ENCODE results near the gene AIP.

Gene AIP

GRCh38 chr11:67490727-67491065 is 7.9 kb downstream of the AIP start:
- DNase-seq (ENCODE audit: low read depth) = no peak
- H3K4me3 ChIP-seq (ENCODE audit: low read depth, low read length) = no peak overlapping the region
- TF ChIP-seq, protein P1, sequence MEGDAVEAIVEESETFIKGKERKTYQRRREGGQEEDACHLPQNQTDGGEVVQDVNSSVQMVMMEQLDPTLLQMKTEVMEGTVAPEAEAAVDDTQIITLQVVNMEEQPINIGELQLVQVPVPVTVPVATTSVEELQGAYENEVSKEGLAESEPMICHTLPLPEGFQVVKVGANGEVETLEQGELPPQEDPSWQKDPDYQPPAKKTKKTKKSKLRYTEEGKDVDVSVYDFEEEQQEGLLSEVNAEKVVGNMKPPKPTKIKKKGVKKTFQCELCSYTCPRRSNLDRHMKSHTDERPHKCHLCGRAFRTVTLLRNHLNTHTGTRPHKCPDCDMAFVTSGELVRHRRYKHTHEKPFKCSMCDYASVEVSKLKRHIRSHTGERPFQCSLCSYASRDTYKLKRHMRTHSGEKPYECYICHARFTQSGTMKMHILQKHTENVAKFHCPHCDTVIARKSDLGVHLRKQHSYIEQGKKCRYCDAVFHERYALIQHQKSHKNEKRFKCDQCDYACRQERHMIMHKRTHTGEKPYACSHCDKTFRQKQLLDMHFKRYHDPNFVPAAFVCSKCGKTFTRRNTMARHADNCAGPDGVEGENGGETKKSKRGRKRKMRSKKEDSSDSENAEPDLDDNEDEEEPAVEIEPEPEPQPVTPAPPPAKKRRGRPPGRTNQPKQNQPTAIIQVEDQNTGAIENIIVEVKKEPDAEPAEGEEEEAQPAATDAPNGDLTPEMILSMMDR (IDR thresholded peaks at IDR 0.05; ENCODE audit: low read depth, low read length, missing control alignments) = no peak
- in situ Hi-C loops (cut with HindIII; ENCODE audit: low sequenced_read_pairs) = no loop called here

- no peak for DNase-seq (ENCODE audit: low read depth)
- TF ChIP-seq, protein P1 (IDR thresholded peaks at IDR 0.05; ENCODE audit: low read depth, low read length, missing control alignments) = no peak
- no peak overlapping the region for H3K4me3 ChIP-seq (ENCODE audit: low read depth, low read length)
- in situ Hi-C loops (cut with HindIII; ENCODE audit: low sequenced_read_pairs) = no loop called here
Measured at GRCh38 chr11:67491276-67492068, 8.6 kb downstream of the AIP start.

DNA sequence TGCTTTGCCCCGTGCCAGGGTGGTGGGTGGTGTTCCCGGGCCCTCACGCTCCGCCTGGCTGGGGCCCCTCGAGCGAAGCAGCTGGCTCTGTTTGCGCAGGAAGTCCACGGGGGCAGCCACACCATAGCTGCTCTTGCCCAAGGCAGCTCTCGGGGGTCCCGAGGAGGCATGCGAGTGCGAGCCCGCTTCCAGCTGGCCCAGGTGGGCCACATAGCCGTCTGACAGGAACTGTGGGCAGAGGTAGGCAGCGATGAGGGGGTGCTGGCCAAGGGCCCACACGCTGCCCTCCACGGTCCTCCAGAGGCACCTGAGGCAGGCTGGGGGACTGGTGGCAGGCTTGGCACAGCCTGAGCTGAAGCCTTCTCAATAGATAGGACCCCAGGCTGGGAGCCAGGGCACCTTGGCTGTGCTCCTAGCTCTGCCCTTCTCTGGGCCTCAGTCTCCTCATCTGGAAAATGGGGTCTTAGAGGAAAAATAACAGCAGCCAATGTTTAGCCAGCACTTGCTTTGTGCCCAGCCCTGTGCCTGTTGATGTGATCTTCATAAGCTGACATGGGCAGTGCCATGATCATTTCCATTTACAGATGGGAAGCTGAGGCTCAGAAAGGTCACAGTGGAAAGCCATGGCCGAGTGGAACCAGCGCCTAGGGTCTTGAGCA is 9.4 kb downstream of the AIP start:
- TF ChIP-seq, protein P1 (IDR thresholded peaks at IDR 0.05; ENCODE audit: low read depth, low read length, missing control alignments) = no peak
- H3K4me3 ChIP-seq (ENCODE audit: low read depth, low read length) = no peak overlapping the region
- DNase-seq (ENCODE audit: low read depth) = no peak
- in situ Hi-C loops (cut with HindIII; ENCODE audit: low sequenced_read_pairs) = no loop called here

DNA sequence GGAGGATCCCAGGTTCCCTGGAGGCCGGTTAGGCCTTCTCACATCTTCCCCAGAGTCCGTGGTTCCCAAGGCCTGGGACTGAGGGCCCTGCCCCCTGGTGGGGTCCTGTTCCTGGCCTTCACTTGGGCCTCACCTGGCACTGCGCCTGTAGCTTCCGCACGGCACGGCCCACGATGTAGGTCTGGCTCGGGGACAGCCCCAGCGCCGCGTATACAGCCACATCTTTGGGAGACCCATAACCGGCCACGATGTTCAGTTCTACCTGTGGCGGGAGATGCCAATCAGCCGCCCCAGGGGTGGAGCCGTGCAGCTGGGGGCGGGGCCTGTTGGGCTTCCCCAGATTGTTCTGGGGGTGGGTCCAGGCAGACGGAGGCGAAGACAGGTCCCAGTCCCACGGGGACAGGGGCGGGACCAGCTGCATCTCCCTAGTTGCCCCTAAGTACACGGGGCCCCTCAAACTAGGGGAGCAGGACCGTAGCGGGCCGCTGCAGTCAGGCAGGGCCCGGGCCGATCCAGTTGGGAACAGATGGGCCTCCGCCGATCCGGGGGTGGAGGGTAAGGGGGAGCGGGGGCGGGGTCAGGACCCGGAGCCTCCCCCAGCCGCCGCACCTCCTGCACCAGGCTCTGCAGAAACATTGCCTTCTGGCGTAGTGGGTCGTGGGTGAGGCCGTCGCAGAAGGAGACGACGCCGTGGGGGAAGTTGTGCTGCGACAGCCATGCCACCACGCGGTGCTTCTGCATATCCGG is 10.1 kb downstream of the AIP start:
- TF ChIP-seq, protein P1 (IDR thresholded peaks at IDR 0.05; ENCODE audit: low read depth, low read length, missing control alignments) = no peak
- H3K4me3 ChIP-seq (ENCODE audit: low read depth, low read length) = no peak overlapping the region
- in situ Hi-C loops (cut with HindIII; ENCODE audit: low sequenced_read_pairs) = no loop called here
- DNase-seq (ENCODE audit: low read depth) = no peak

GRCh38 chr11:67493548-67494370 is 10.9 kb downstream of the AIP start:
- in situ Hi-C loops (cut with HindIII; ENCODE audit: low sequenced_read_pairs) = no loop called here
- no peak for DNase-seq (ENCODE audit: low read depth)
- no peak overlapping the region for H3K4me3 ChIP-seq (ENCODE audit: low read depth, low read length)
- TF ChIP-seq, protein P1 (IDR thresholded peaks at IDR 0.05; ENCODE audit: low read depth, low read length, missing control alignments) = no peak

Measured in astrocyte of the cerebellum (primary cell).